ENCODE results near the gene GRIK5. TPM values are rescaled to one million over a fixed set of nuclear protein-coding genes. Genes with fewer than 3 reads are reported as not detected.
A peak's percentile ranks its signal among the peaks of the same experiment; 100 is the strongest.

The GRIK5 gene
- total and polyA plus RNA-seq, 4 donors = 0.26 to 1.6 (median 0.55) TPM

DNA sequence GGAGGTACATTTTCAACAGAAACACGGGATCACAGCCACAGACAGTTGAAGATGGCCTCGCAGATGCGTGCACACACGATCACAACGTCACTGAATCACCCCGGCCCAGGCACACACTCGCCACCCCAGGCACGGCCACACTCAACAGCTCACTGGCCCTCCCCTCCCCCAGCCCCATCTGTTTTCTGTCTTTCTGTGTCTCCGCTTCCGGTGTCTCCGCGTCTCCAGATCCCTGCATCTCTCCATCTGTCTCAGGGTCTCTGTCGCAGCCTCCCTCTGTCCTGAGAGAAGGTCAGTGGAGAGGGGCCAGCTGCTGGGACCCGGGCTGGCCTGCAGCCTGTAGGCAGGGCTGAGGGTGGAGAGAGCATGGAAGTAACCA is 72.2 kb downstream of the GRIK5 start:
- no peak for ATAC-seq (ENCODE audit: insufficient read depth, low FRiP score)
- no peak overlapping the region for H3K4me3 ChIP-seq
- H3K27ac ChIP-seq (ENCODE audit: low read depth in 1 of 2, low read length in 1 of 2) = no peak overlapping the region
- TF ChIP-seq, protein P1, sequence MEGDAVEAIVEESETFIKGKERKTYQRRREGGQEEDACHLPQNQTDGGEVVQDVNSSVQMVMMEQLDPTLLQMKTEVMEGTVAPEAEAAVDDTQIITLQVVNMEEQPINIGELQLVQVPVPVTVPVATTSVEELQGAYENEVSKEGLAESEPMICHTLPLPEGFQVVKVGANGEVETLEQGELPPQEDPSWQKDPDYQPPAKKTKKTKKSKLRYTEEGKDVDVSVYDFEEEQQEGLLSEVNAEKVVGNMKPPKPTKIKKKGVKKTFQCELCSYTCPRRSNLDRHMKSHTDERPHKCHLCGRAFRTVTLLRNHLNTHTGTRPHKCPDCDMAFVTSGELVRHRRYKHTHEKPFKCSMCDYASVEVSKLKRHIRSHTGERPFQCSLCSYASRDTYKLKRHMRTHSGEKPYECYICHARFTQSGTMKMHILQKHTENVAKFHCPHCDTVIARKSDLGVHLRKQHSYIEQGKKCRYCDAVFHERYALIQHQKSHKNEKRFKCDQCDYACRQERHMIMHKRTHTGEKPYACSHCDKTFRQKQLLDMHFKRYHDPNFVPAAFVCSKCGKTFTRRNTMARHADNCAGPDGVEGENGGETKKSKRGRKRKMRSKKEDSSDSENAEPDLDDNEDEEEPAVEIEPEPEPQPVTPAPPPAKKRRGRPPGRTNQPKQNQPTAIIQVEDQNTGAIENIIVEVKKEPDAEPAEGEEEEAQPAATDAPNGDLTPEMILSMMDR (IDR thresholded peaks at IDR 0.05; ENCODE audit: control extremely low read depth, extremely low read depth) = no peak
- H3K27me3 ChIP-seq (ENCODE audit: control insufficient read depth in 3 of 3, insufficient read depth in 3 of 3, low read length in 2 of 3) = peaks cover 8 to 63% (median 49%) of the 10 kb centered on the region in 3 donors
- no peak overlapping the region for H3K9ac ChIP-seq (ENCODE audit: insufficient read depth in 1 of 2, low read length in 2 of 2)
- peaks cover 0 to 7% (median 0%) of the 10 kb centered on the region in 4 donors for H3K9me3 ChIP-seq (ENCODE audit: control insufficient read depth in 4 of 4, insufficient read depth in 3 of 4, low read length in 3 of 4)
- H3K4me1 ChIP-seq (ENCODE audit: control insufficient read depth in 5 of 5, insufficient read depth in 5 of 5, low read length in 5 of 5) = peaks cover 0 to 6% (median 0%) of the 10 kb centered on the region in 5 donors
- WGBS, 2 donors = 6 to 12% methylated on average over 14 of the region's 14 CpGs
- no peaks in the 10 kb centered on the region for H3K36me3 ChIP-seq (ENCODE audit: control insufficient read depth in 4 of 4, insufficient read depth in 4 of 4, low read length in 4 of 4)
- no peak for DNase-seq

DNA sequence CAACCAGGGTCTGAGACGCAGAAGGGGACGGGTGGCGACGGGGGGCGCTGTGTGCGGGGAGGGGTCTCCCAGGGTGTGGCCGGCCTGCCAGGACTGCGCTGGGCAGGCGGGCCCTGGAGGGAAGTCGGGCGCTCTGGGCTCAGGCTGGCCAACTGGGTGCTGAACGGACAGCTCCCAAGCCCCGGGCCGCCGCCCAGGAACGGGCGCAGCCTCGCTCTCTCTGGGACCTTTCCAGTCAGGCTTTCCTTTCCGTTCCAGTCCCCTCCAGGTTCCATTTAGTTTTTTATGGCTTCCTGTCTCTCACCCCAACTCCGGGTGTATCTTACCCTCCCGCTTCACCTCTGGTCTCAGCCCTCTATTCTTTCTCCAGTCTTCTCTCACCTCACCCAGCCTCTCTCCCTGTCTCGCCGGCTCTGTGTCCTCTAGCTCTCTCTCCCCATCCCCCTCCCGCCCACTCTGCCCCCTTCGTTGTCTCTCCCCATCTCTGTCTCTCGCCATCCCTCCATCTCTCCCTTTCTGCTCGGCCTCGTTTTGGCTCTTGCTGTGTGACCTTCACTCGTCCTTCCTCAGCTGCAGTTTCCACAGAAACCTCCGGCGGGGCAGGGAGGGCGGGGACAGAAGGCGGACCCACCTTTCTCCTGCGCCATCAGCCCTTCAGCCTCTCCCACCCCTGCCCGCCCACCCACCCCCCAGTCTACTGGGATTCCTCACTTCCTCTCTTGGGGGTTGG is 72.7 kb downstream of the GRIK5 start:
- ATAC-seq (ENCODE audit: insufficient read depth, low FRiP score) (no peak), DNase-seq (peak; percentile 46 to 53 (median 46))
- H3K27me3 ChIP-seq (ENCODE audit: control insufficient read depth in 3 of 3, insufficient read depth in 3 of 3, low read length in 2 of 3) = peaks cover 8 to 68% (median 53%) of the 10 kb centered on the region in 3 donors
- no peak overlapping the region for H3K27ac ChIP-seq (ENCODE audit: low read depth in 1 of 2, low read length in 1 of 2)
- peaks cover 0 to 6% (median 0%) of the 10 kb centered on the region in 5 donors for H3K4me1 ChIP-seq (ENCODE audit: control insufficient read depth in 5 of 5, insufficient read depth in 5 of 5, low read length in 5 of 5)
- H3K36me3 ChIP-seq (ENCODE audit: control insufficient read depth in 4 of 4, insufficient read depth in 4 of 4, low read length in 4 of 4) = no peaks in the 10 kb centered on the region
- 3% methylated on average over 30 to 35 of the region's 35 CpGs for WGBS, 2 donors
- peaks cover 0 to 7% (median 0%) of the 10 kb centered on the region in 4 donors for H3K9me3 ChIP-seq (ENCODE audit: control insufficient read depth in 4 of 4, insufficient read depth in 3 of 4, low read length in 3 of 4)
- H3K9ac ChIP-seq (ENCODE audit: insufficient read depth in 1 of 2, low read length in 2 of 2) = no peak overlapping the region
- H3K4me3 ChIP-seq = no peak overlapping the region
- TF ChIP-seq, protein P1 (IDR thresholded peaks at IDR 0.05; ENCODE audit: control extremely low read depth, extremely low read depth) = no peak

DNA sequence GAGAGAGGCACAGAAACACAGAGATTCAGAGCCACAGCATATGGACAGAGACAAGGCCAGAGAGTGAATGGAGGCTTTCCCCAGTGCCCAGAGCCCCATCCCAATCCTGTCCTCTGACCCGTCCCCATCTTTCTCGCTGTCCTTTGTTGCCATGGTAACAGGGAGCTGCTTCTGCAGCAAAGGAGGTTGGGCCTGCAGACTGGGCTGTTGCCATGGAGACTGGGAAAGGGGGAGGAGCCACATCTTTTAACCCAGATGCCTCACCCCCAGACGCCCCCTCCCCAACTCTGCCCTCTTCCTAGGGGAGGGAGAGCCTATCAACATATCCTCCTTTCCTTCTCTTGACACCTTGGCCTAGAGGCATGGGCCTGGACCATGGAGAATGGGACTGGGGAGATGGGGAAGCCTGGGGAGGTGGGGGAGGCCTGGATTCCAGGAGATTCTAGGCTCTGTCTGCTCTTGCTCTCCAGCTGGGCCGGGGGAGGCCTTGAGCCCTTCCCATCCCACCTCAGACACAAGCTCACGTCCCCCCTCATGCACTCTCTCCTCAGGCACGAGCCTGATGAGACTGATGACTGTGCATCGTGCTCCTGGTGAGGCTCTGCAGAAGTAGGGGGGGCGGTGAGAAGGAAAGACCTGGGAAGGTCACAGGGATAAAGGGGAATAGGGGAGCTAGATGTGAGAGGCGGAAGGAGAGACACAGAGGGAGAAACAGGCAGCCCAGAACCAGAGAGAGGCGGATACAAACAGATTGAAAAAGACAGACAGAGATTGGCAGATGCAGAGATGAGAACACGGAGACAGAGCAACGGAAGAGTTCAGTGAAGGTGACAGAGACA is 73.8 kb downstream of the GRIK5 start:
- Histone ChIP-seq H3K4me1 (ENCODE audit: control insufficient read depth in 5 of 5, insufficient read depth in 5 of 5, low read length in 5 of 5) (peaks cover 0 to 6% (median 0%) of the 10 kb centered on the region in 5 donors), H3K27me3 (ENCODE audit: control insufficient read depth in 3 of 3, insufficient read depth in 3 of 3, low read length in 2 of 3) (peaks cover 8 to 68% (median 50%) of the 10 kb centered on the region in 3 donors), H3K36me3 (ENCODE audit: control insufficient read depth in 4 of 4, insufficient read depth in 4 of 4, low read length in 4 of 4) (no peaks in the 10 kb centered on the region), H3K9ac (ENCODE audit: insufficient read depth in 1 of 2, low read length in 2 of 2) (no peak overlapping the region), H3K27ac (ENCODE audit: low read depth in 1 of 2, low read length in 1 of 2) (no peak overlapping the region), H3K9me3 (ENCODE audit: control insufficient read depth in 4 of 4, insufficient read depth in 3 of 4, low read length in 3 of 4) (peaks cover 0 to 7% (median 0%) of the 10 kb centered on the region in 4 donors), H3K4me3 (no peak overlapping the region)
- WGBS, 2 donors = 40 to 46% methylated on average over 12 of the region's 12 CpGs
- no peak for ATAC-seq (ENCODE audit: insufficient read depth, low FRiP score)
- TF ChIP-seq, protein P1 (IDR thresholded peaks at IDR 0.05; ENCODE audit: control extremely low read depth, extremely low read depth) = no peak
- DNase-seq = no peak

All from lung (tissue), 12 donors.